Tibial nerve (tissue), 4 donors: ENCODE results near the gene CLMN. TPM values are rescaled to one million over a fixed set of nuclear protein-coding genes. Genes with fewer than 3 reads are reported as not detected.
"Not testable (repeated sequence)": the region's sequence is repeated elsewhere in the genome, so short reads cannot be mapped to it uniquely, and the experiment has no call there.

Experiments
- DNase-seq, 2 donors: peaks; one replicate each; pipeline ENCODE4 v3.0.0-alpha.2; 2019; ENCODE audit warnings: low spot score in 2 of 2
- H3K27ac ChIP-seq, 4 donors: fragments of 200-600 bp; sonication (generic) in 3 of 4; one replicate each; pipeline ENCODE4 v1.5.1; 2017 to 2019; ENCODE audit warnings: mild to moderate bottlenecking in 1 of 4
- H3K27me3 ChIP-seq, 2 donors: fragments of 200-600 bp; sonication (generic) in 1 of 2; one replicate each; pipeline versions ENCODE4 v1.5.1 to v1.6.0; 2017 to 2019
- H3K36me3 ChIP-seq, 3 donors: fragments of 200-600 bp; sonication (generic); one replicate each; pipeline ENCODE4 v1.5.1; 2018 to 2019
- H3K4me1 ChIP-seq, 4 donors: fragments of 200-600 bp; sonication (generic) in 3 of 4; one replicate each; pipeline ENCODE4 v1.5.1; 2017 to 2019
- H3K4me3 ChIP-seq, 4 donors: fragments of 200-600 bp; sonication (generic) in 3 of 4; one replicate each; pipeline ENCODE4 v1.5.1; 2017 to 2019; ENCODE audit warnings: mild to moderate bottlenecking in 1 of 4, moderate library complexity in 1 of 4
- H3K9me3 ChIP-seq, 4 donors: fragments of 200-600 bp; sonication (generic) in 3 of 4; one replicate each; pipeline ENCODE4 v1.5.1; 2017 to 2019
- EP300 ChIP-seq, 2 donors: sonication (generic); formaldehyde crosslinking; IDR thresholded peaks; one replicate each; pipeline ENCODE4 v1.6.1; 2017; ENCODE audit warnings: antibody characterized with exemption in 2 of 2, mild to moderate bottlenecking in 1 of 2
- POLR2A ChIP-seq, 2 donors: fragments of 450-650 bp; IDR thresholded peaks; one replicate each; pipeline ENCODE4 v1.6.1; 2017; ENCODE audit warnings: antibody characterized with exemption in 2 of 2, mild to moderate bottlenecking in 2 of 2, moderate library complexity in 2 of 2
- WGBS, 2 donors: methylation state at CpG; one replicate each; pipeline ENCODE4 v1.1.5; 2018; 5-methylcytosine and 5-hydroxymethylcytosine counted together
- total RNA-seq, 4 donors: library from RNA; depleted of rRNA; stranded (reverse); fragments of >200 nt; gene quantifications; one replicate each; pipeline ENCODE4 v1.1.0, GENCODE V29; 2016
- TF ChIP-seq, protein P1 (sequence below), 5 experiments: fragments of 200-600 bp in 3 of 5; fragments of 450-650 bp in 2 of 5; sonication (generic) in 3 of 5; IDR thresholded peaks; one replicate each; pipeline ENCODE4 v1.5.1; 2016 to 2019; ENCODE audit warnings: antibody characterized with exemption in 5 of 5, mild to moderate bottlenecking in 3 of 5, moderate library complexity in 2 of 5

The CLMN gene
- total RNA-seq, 4 donors from 2014 or later: 31.2 to 49.8 (median 40.9) TPM

DNA sequence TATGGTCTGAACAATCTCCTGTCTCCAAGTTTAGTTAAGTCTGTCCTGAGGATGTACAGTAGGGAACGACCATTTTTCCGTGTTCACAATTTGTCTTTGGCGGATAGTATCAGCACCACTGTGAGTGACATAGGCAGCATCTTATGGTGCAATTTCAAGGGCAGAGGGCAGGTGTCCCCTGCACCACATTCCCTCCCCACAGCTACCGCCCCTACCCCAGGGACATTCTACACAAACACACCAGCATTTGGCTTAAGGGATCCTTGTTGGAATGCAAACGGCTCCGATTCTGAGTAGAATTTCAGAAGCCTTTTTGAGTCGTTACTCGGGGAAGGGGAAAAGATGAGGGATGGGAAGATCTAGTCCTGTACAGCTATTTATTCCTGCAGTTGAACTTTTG lies 137.3 kb downstream of the CLMN start:
- Histone ChIP-seq H3K4me1 (peaks cover 0 to 54% (median 26%) of the 10 kb centered on the region in 4 donors), H3K27ac (peak overlapping the region in 3 of 4 donors; percentile 31 to 88 (median 83)), H3K9me3 (no peaks in the 10 kb centered on the region), H3K4me3 (no peak overlapping the region), H3K27me3 (no peaks in the 10 kb centered on the region), H3K36me3 (peaks cover 0 to 2% (median 0%) of the 10 kb centered on the region in 3 donors)
- 54 to 61% methylated on average over 8 of the region's 8 CpGs for WGBS, 2 donors
- no peak for DNase-seq
- TF ChIP-seq EP300 (IDR thresholded peaks at IDR 0.05): no peak

DNA sequence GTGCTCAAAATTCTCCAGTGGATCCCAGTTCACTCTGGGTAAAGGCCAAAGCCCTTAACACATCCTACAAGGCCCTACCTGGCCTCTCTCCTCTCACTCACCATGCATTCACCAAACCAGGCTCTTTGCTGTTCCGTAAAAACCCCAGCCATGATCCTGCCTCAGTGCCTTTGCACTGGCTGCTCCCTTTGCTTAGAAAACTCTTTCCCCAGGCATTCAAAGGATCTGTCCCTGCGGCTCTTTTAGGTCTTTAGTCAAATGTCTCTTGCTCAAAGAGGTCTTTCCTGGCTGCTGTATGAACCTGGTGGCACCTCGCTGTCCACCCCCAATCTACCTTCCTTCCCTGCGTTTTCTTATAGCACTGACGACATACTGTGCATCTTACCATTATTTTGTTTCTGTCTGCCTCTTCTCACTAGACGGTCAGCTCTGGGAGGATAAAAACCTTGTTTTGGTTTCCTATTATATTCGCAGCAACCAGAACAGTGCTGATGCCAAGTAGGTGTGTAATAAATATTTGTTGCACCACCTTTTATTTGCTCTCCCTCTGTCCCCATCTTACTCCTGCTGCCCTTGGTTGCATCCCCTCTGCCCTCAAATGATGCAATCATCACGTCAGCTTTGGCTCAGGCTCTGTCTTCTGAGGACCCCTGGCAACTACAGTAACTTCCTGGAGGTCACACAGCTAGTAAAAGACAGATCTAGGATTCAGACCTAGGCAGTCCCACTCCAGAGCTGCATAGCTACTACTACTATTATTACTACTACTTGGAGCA lies 138.6 kb downstream of the CLMN start:
- TF ChIP-seq POLR2A (IDR thresholded peaks at IDR 0.05) (no peak), EP300 (IDR thresholded peaks at IDR 0.05) (no peak)
- TF ChIP-seq, protein P1, sequence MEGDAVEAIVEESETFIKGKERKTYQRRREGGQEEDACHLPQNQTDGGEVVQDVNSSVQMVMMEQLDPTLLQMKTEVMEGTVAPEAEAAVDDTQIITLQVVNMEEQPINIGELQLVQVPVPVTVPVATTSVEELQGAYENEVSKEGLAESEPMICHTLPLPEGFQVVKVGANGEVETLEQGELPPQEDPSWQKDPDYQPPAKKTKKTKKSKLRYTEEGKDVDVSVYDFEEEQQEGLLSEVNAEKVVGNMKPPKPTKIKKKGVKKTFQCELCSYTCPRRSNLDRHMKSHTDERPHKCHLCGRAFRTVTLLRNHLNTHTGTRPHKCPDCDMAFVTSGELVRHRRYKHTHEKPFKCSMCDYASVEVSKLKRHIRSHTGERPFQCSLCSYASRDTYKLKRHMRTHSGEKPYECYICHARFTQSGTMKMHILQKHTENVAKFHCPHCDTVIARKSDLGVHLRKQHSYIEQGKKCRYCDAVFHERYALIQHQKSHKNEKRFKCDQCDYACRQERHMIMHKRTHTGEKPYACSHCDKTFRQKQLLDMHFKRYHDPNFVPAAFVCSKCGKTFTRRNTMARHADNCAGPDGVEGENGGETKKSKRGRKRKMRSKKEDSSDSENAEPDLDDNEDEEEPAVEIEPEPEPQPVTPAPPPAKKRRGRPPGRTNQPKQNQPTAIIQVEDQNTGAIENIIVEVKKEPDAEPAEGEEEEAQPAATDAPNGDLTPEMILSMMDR (IDR thresholded peaks at IDR 0.05): no peak
- no peaks in the 10 kb centered on the region for H3K9me3 ChIP-seq
- 78 to 82% methylated on average over 8 of the region's 8 CpGs for WGBS, 2 donors

DNA sequence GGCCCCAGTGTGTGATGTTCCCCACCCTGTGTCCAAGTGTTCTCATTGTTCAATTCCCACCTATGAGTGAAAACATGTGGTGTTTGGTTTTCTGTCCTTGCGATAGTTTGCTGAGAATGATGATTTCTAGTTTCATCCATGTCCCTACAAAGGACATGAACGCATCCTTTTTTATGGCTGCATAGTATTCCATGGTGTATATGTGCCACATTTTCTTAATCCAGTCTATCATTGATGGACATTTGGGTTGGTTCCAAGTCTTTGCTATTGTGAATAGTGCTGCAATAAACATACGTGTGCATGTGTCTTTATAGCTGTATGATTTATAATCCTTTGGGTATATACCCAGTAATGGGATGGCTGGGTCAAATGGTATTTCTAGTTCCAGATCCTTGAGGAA lies 144.0 kb downstream of the CLMN start:
- WGBS, 2 donors: 94 to 97% methylated on average over 3 of the region's 3 CpGs
- not testable (repeated sequence) for H3K36me3 ChIP-seq, H3K27me3 ChIP-seq, H3K9me3 ChIP-seq, H3K4me3 ChIP-seq, H3K27ac ChIP-seq, DNase-seq
- peaks cover 0 to 12% (median 2%) of the 10 kb centered on the region in 4 donors for H3K4me1 ChIP-seq

More for the DNA sequence above, 138.6 kb downstream of the CLMN start:
- H3K36me3 ChIP-seq: no peaks in the 10 kb centered on the region
- no peak overlapping the region for H3K27ac ChIP-seq
- DNase-seq: no peak
- H3K27me3 ChIP-seq: no peaks in the 10 kb centered on the region
- peaks cover 0 to 50% (median 26%) of the 10 kb centered on the region in 4 donors for H3K4me1 ChIP-seq
- no peak overlapping the region for H3K4me3 ChIP-seq

DNA sequence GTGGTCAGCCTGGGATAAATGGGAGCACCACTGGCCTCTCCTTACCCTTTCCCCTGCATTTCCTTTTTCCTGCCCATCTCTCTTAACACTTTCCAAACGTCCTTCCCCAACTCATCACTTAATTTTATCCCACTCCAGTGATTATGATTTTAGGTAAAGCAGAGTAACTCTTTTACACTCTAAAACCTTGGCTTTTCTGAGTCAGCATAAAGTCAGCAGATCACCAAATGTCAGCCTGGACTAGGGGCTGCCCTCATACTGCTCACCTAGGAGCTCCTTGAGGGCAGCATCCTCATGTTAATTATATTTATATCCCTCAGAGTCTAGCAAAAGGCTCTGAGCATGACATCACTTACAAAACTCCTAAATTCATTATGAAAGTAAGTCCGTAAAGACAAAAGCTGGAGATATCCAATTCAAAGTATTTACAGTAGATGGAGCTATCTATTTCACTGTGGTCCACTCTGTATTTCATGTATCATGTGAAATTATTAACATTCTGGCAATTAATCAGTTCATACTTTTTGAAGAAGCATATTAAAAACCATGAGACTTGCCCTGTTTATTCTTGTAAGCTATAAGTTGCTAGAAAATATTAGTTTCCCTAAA lies 145.4 kb downstream of the CLMN start:
- Histone ChIP-seq H3K27ac (no peak overlapping the region), H3K4me3 (no peak overlapping the region), H3K4me1 (peaks cover 0 to 12% (median 2%) of the 10 kb centered on the region in 4 donors), H3K9me3 (no peaks in the 10 kb centered on the region), H3K27me3 (no peaks in the 10 kb centered on the region), H3K36me3 (no peaks in the 10 kb centered on the region)
- no peak for DNase-seq
- WGBS, 2 donors: 15 to 19% methylated on average over 2 of the region's 2 CpGs
- TF ChIP-seq POLR2A (IDR thresholded peaks at IDR 0.05) (no peak), EP300 (IDR thresholded peaks at IDR 0.05) (no peak)
- TF ChIP-seq, protein P1 (IDR thresholded peaks at IDR 0.05): peak in 4 of 5 experiments; percentile 15 to 37 (median 30)

DNA sequence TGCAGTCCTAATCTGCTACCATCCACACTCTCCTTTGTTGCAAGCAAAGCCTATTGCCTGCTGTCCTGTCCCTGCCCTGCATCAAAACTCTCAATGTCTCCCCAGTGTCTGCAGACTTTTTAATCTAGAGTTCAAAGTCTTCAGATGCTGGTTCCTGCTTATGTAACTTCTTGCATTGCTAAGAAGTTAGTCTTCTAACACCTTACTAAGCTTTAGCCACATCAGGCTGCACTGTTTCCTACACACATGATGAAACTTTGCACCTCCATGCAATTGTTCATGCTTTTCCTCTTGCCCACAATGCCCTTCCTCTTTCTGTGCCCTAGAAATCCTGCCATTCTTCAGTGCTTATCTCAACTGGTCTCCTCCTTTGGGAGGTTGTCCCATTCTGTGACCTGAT lies 146.2 kb downstream of the CLMN start:
- TF ChIP-seq POLR2A (IDR thresholded peaks at IDR 0.05): no peak
- no peak for TF ChIP-seq EP300 (IDR thresholded peaks at IDR 0.05)
- TF ChIP-seq, protein P1 (IDR thresholded peaks at IDR 0.05): no peak
- DNase-seq: no peak
- Histone ChIP-seq H3K4me1 (peaks cover 0 to 12% (median 2%) of the 10 kb centered on the region in 4 donors), H3K27ac (no peak overlapping the region), H3K9me3 (no peaks in the 10 kb centered on the region), H3K4me3 (no peak overlapping the region), H3K27me3 (no peaks in the 10 kb centered on the region), H3K36me3 (no peaks in the 10 kb centered on the region)

DNA sequence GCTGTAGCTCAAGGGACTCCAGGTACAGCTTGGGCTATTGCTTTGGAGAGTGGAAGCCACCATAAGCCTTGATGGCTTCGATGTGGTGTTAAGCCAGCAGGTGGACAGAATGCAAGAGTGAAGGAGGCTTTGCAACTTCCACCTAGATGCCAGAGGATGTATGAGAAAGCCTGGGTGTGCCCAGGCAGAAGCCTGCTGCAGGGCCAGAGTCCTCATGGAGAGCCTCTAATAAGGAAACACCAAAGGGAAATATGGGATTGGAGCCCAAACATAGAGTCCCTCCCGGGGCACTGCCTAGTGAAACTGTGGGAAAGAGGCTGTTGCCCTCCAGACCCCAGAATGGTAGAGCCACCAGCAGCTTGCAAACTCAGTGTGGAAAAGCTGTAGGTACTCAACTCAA lies 152.5 kb downstream of the CLMN start:
- Histone ChIP-seq H3K4me3 (no peak overlapping the region), H3K27me3 (no peaks in the 10 kb centered on the region), H3K9me3 (peaks cover 0 to 18% (median 0%) of the 10 kb centered on the region in 4 donors), H3K4me1 (peaks cover 0 to 5% (median under 1%) of the 10 kb centered on the region in 4 donors), H3K27ac (no peak overlapping the region), H3K36me3 (peaks cover 0 to 15% (median 0%) of the 10 kb centered on the region in 3 donors)
- no peak for DNase-seq
- 90 to 100% methylated on average over 2 of the region's 2 CpGs for WGBS, 2 donors
- TF ChIP-seq, protein P1 (IDR thresholded peaks at IDR 0.05): no peak
- TF ChIP-seq EP300 (IDR thresholded peaks at IDR 0.05): no peak
- no peak for TF ChIP-seq POLR2A (IDR thresholded peaks at IDR 0.05)
